ENCODE measurements around the gene ACVR2A.
A peak's percentile ranks its signal among the peaks of the same experiment; 100 is the strongest.

GRCh38 chr2:147945660-147946059, 100.8 kb downstream of the ACVR2A start:
- TF ChIP-seq, protein P1, sequence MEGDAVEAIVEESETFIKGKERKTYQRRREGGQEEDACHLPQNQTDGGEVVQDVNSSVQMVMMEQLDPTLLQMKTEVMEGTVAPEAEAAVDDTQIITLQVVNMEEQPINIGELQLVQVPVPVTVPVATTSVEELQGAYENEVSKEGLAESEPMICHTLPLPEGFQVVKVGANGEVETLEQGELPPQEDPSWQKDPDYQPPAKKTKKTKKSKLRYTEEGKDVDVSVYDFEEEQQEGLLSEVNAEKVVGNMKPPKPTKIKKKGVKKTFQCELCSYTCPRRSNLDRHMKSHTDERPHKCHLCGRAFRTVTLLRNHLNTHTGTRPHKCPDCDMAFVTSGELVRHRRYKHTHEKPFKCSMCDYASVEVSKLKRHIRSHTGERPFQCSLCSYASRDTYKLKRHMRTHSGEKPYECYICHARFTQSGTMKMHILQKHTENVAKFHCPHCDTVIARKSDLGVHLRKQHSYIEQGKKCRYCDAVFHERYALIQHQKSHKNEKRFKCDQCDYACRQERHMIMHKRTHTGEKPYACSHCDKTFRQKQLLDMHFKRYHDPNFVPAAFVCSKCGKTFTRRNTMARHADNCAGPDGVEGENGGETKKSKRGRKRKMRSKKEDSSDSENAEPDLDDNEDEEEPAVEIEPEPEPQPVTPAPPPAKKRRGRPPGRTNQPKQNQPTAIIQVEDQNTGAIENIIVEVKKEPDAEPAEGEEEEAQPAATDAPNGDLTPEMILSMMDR (conservative IDR thresholded peaks at IDR 0.05; ENCODE audit: low read depth, low read length), result no peak
- TF ChIP-seq MXI1 (IDR thresholded peaks at IDR 0.05; ENCODE audit: borderline replicate concordance, low read depth, low read length) (0 out of 2 replicates have a peak, but pooled peaks have one; percentile 18), POLR2A (IDR thresholded peaks at IDR 0.05; ENCODE audit: low read depth, low read length) (no peak), RAD21 (IDR thresholded peaks at IDR 0.05; ENCODE audit: low read length) (no peak)
